OCI-LY1 (cell line): ENCODE results near the gene COMT.

ENCODE experiments used
- H2AFZ ChIP-seq: fragments of 200-600 bp; sonication (generic), shearing (Covaris generic); 2 replicates; pipeline ENCODE4 v1.6.0; 2014; ENCODE audit warnings: antibody characterized with exemption, mild to moderate bottlenecking, low read length
- H3F3A ChIP-seq: fragments of 200-600 bp; sonication (generic), shearing (Covaris generic); 2 replicates; pipeline ENCODE4 v1.6.0; 2014; ENCODE audit warnings: mild to moderate bottlenecking, antibody characterized with exemption, low read length, moderate library complexity; ENCODE audit not compliant: insufficient read depth
- H3K27ac ChIP-seq: fragments of 200-600 bp; sonication (generic); 2 replicates; pipeline ENCODE4 v1.5.1; 2014; ENCODE audit warnings: low read length, mixed run types, mild to moderate bottlenecking, low read depth; ENCODE audit not compliant: poor library complexity, severe bottlenecking
- H3K27me3 ChIP-seq: fragments of 200-600 bp; sonication (generic); 2 replicates; pipeline ENCODE4 v1.6.0; 2014; ENCODE audit warnings: antibody characterized with exemption, mild to moderate bottlenecking, low read length, moderate library complexity; ENCODE audit not compliant: insufficient read depth
- H3K36me3 ChIP-seq: fragments of 200-600 bp; sonication (generic); 2 replicates; pipeline ENCODE4 v1.6.1; 2014; ENCODE audit warnings: mild to moderate bottlenecking, antibody characterized with exemption, low read length, moderate library complexity, mixed read lengths; ENCODE audit not compliant: insufficient read depth
- H3K4me1 ChIP-seq: fragments of 200-600 bp; sonication (generic); 2 replicates; pipeline ENCODE4 v1.5.1; 2014; ENCODE audit warnings: mild to moderate bottlenecking, low read length, moderate library complexity; ENCODE audit not compliant: insufficient read depth, severe bottlenecking
- H3K4me2 ChIP-seq: fragments of 200-600 bp; sonication (generic), shearing (Covaris generic); 2 replicates; pipeline ENCODE4 v1.6.1; 2014; ENCODE audit warnings: low read length
- H3K4me3 ChIP-seq: fragments of 200-600 bp; sonication (generic); 2 replicates; pipeline ENCODE4 v1.5.1; 2014; ENCODE audit warnings: low read length, low read depth, mild to moderate bottlenecking, mixed read lengths; ENCODE audit not compliant: poor library complexity, severe bottlenecking
- H3K79me2 ChIP-seq: fragments of 200-600 bp; shearing (Covaris generic); 2 replicates; pipeline ENCODE4 v1.6.1; 2016; ENCODE audit warnings: mixed run types, low read length, mixed read lengths; ENCODE audit not compliant: insufficient read depth
- H3K9ac ChIP-seq: fragments of 200-600 bp; sonication (generic), shearing (Covaris generic); 2 replicates; pipeline ENCODE4 v1.6.1; 2014; ENCODE audit warnings: mild to moderate bottlenecking, low read length, mixed read lengths
- H3K9me2 ChIP-seq: fragments of 200-600 bp; sonication (generic), shearing (Covaris generic); 2 replicates; pipeline ENCODE4 v1.6.1; 2014; ENCODE audit warnings: low read depth, mild to moderate bottlenecking, low read length, mixed read lengths
- H3K9me3 ChIP-seq: fragments of 200-600 bp; shearing (Covaris generic); 2 replicates; pipeline ENCODE4 v1.6.1; 2014; ENCODE audit warnings: low read length, mixed read lengths
- H4K20me1 ChIP-seq: fragments of 200-600 bp; sonication (generic), shearing (Covaris generic); 2 replicates; pipeline ENCODE4 v1.6.0; 2016; ENCODE audit warnings: mild to moderate bottlenecking, low read length; ENCODE audit not compliant: insufficient read depth
- CTCF ChIP-seq: fragments of 200-600 bp; sonication (generic), shearing (Covaris generic); IDR thresholded peaks from 2 replicates; pipeline ENCODE4 v1.5.1; 2017; ENCODE audit warnings: mild to moderate bottlenecking, antibody characterized with exemption, low read length, moderate library complexity, mixed read lengths
- EZH2 ChIP-seq: fragments of 200-600 bp; sonication (generic), shearing (Covaris generic); IDR thresholded peaks from 2 replicates; pipeline ENCODE4 v1.8.0; 2017; ENCODE audit warnings: borderline replicate concordance, mixed run types, mild to moderate bottlenecking, antibody characterized with exemption, low read length, moderate library complexity, mixed read lengths

Gene COMT

GRCh38 chr22:19951346-19951745 is 9.8 kb downstream of the COMT start:
- no peak overlapping the region for H3K4me3 ChIP-seq
- no peak overlapping the region for H3K4me2 ChIP-seq
- H3K27me3 ChIP-seq: no peaks in the 10 kb centered on the region
- H3K27ac ChIP-seq: no peak overlapping the region
- H2AFZ ChIP-seq: no peak overlapping the region
- no peaks in the 10 kb centered on the region for H3K79me2 ChIP-seq
- TF ChIP-seq CTCF (no peak), EZH2 (no peak)
- no peaks in the 10 kb centered on the region for H3F3A ChIP-seq
- H3K9me2 ChIP-seq: no peaks in the 10 kb centered on the region
- peaks cover 4% of the 10 kb centered on the region for H3K4me1 ChIP-seq
- no peaks in the 10 kb centered on the region for H4K20me1 ChIP-seq
- no peak overlapping the region for H3K9ac ChIP-seq
- no peaks in the 10 kb centered on the region for H3K9me3 ChIP-seq
- H3K36me3 ChIP-seq: peaks cover 27% of the 10 kb centered on the region; the same call in 1 of the 2 replicates

GRCh38 chr22:19955241-19956128 is 13.9 kb downstream of the COMT start:
- peaks cover 6% of the 10 kb centered on the region for H3K4me1 ChIP-seq
- H3K79me2 ChIP-seq: no peaks in the 10 kb centered on the region
- peaks cover 11% of the 10 kb centered on the region for H3K36me3 ChIP-seq
- no peak overlapping the region for H3K9ac ChIP-seq
- no peaks in the 10 kb centered on the region for H3F3A ChIP-seq
- no peak overlapping the region for H3K4me3 ChIP-seq
- H3K9me2 ChIP-seq: no peaks in the 10 kb centered on the region
- TF ChIP-seq CTCF (no peak), EZH2 (no peak)
- H4K20me1 ChIP-seq: no peaks in the 10 kb centered on the region
- no peak overlapping the region for H2AFZ ChIP-seq
- H3K27me3 ChIP-seq: no peaks in the 10 kb centered on the region
- H3K9me3 ChIP-seq: no peaks in the 10 kb centered on the region
- no peak overlapping the region for H3K27ac ChIP-seq
- no peak overlapping the region for H3K4me2 ChIP-seq

- H3K79me2 ChIP-seq: no peaks in the 10 kb centered on the region
- no peak overlapping the region for H3K9ac ChIP-seq
- H3F3A ChIP-seq: no peaks in the 10 kb centered on the region
- H3K9me2 ChIP-seq: no peaks in the 10 kb centered on the region
- H3K27me3 ChIP-seq: no peaks in the 10 kb centered on the region
- no peak overlapping the region for H3K4me2 ChIP-seq
- no peaks in the 10 kb centered on the region for H4K20me1 ChIP-seq
- no peak overlapping the region for H2AFZ ChIP-seq
- H3K36me3 ChIP-seq: peaks cover 5% of the 10 kb centered on the region; the same call in 1 of the 2 replicates
- H3K27ac ChIP-seq: no peak overlapping the region
- TF ChIP-seq EZH2 (no peak), CTCF (peak; percentile 33; the same call in 1 of the 2 replicates)
- H3K4me3 ChIP-seq: no peak overlapping the region
- peaks cover 7% of the 10 kb centered on the region for H3K4me1 ChIP-seq
- H3K9me3 ChIP-seq: no peaks in the 10 kb centered on the region
These were observed 15.9 kb downstream of the COMT start for GRCh38 chr22:19957445-19957844.
